HG03060 (cell line): ENCODE results near the gene TMEM171.

Experiments used
- ATAC-seq: cut with Tn5 transposase; IDR thresholded peaks from one replicate; pipeline ENCODE4 v1.9.1; 2021; ENCODE audit warnings: low read depth, moderate number of reproducible peaks; ENCODE audit not compliant: unreplicated experiment

Gene TMEM171, protein sequence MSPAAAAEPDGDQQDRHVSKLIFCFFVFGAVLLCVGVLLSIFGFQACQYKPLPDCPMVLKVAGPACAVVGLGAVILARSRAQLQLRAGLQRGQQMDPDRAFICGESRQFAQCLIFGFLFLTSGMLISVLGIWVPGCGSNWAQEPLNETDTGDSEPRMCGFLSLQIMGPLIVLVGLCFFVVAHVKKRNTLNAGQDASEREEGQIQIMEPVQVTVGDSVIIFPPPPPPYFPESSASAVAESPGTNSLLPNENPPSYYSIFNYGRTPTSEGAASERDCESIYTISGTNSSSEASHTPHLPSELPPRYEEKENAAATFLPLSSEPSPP

GRCh38 chr5:73120222-73121118 lies at the start of gene TMEM171:
TSS of gene TMEM171 (plus strand) at chr5:73120575. CDS start at chr5:73123374, 2,799 bp downstream.
- no peak for ATAC-seq

GRCh38 chr5:73081093-73081492 lies 39.3 kb upstream of the TMEM171 start:
- no peak for ATAC-seq

- ATAC-seq, result no peak
Measured at GRCh38 chr5:73088026-73088425, 32.3 kb upstream of the TMEM171 start.

- no peak for ATAC-seq
Measured at GRCh38 chr5:73093943-73094342, 26.4 kb upstream of the TMEM171 start.

GRCh38 chr5:73094415-73094814 lies 26.0 kb upstream of the TMEM171 start:
- no peak for ATAC-seq

DNA sequence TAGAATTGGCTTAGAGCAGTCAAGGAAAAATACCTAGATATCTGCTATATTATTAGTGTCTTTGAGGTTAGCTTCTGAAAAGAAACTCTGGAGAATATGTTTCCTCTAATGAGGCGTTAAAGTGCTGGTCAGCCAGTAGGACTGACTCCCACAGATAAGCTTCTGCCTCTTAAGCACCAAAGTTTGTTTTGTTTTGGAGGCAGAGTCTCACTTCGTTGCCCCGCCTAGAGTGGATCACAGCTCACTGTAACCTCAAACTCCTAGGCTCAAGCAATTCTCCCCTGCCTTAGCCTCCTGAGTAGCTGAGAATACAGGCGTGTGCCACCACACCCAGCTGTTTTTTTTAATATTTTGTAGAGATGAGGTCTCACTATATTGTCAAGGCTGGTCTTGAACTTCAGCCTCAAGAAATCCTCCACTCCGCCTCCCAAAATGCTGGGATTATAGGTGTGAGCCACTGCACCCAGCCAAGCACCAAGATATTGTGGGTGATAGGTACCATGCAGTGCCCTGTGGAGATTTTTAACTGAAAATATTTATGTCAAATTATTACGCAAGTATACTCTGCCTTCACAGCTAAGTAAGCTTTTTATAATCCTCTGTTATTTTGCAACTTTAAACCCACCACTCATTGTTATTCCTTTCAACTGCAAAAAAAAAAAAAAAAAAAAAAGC lies 24.7 kb upstream of the TMEM171 start:
- no peak for ATAC-seq

GRCh38 chr5:73096239-73096575 lies 24.2 kb upstream of the TMEM171 start:
- ATAC-seq, result no peak

DNA sequence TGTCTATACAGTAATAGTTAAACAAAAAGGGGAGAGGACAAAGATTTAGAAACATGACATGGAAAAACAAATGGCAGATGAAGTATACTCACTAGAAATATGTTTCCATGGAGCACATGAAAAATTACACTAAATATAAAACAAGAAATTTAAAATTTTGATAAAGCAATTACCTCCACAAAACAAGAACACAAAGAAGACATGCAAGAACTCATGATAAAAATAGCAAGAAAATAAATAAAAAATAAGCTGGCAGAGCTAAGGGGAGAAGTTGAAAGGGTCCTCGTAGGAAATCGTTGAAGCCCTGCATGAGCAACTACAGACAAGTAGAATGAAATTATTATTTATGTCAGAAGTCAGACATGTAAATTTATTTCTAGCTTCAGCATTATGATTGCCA lies 22.6 kb upstream of the TMEM171 start:
- no peak for ATAC-seq

DNA sequence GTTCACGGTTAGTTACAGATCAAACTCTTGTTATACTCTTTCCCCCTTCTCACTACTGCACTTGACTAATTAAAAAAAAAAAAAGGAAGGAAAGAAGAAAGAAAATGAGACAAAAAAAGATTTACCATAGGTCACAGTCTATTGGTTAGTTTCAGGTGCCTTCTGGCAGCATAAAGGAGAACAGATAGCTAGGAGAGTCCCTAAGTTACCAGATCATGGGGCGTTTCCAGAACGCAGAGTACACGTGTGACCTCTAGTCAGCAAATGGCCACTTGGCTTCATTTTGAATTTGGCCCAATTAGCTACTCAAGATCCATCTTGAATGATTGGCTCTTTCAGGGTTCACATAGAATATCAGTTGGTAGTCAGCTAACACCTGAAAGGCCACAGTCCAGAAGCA lies 20.3 kb upstream of the TMEM171 start:
- no peak for ATAC-seq

DNA sequence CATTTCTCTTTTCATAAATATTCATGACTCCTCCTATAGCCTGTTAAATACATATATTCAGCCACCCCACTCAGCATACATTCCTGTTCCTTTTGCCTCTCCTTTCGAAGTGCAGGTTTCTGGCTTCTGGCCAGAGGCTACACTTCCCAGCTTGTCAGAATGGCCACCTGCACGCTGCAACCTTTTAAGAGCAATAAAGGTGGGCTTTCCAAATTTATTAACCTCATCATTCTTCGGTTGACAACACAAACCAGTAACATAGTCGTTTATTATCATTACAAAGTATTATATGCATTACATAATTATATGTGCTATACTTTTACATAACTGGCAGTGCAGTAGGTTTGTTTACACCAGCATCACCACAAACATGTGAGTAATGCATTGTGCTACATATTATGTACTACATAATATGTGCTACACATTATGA lies 16.5 kb upstream of the TMEM171 start:
- ATAC-seq, result no peak

DNA sequence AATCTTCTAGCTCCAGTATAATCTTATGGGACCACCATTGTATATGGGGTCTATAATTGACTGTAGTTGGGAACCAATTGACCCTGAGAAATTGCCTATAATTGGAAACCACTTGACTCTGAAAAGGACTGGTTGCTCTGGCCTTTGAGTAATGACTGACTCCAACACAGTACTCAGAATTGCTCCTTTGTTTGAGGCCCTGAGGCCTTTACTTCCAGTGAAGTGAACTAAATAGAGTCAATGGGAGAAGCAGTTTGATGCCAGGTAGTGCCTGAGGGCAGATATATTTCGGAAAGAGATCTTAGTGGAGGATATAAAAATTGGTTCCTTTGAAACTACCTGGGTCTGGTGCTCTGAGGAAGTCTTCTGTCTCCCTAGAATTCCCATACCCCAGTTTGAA lies 16.0 kb upstream of the TMEM171 start:
- ATAC-seq, result no peak

DNA sequence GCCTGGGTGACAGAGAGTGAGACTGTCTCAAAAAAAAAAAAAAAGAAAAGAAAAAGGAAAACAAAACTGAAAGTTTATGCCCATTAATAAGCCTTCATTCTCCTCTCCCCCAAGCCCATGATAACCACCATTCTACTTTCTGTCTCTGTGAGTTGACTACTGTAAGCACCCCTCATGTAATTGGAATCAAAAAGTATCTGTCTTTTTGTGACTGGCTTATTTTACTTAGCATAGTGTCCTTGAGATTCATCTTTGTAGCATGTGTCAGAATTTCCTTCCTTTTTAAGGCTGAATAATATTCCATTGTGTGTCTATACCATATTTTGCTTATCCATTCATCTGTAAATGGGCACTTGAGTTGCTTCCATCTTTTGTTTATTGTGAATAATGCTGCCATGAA lies 14.0 kb upstream of the TMEM171 start:
- ATAC-seq, result no peak

- no peak for ATAC-seq
Measured at GRCh38 chr5:73110190-73110589, 10.2 kb upstream of the TMEM171 start.

- ATAC-seq, result no peak
Measured at GRCh38 chr5:73111536-73111935, 8.8 kb upstream of the TMEM171 start.

DNA sequence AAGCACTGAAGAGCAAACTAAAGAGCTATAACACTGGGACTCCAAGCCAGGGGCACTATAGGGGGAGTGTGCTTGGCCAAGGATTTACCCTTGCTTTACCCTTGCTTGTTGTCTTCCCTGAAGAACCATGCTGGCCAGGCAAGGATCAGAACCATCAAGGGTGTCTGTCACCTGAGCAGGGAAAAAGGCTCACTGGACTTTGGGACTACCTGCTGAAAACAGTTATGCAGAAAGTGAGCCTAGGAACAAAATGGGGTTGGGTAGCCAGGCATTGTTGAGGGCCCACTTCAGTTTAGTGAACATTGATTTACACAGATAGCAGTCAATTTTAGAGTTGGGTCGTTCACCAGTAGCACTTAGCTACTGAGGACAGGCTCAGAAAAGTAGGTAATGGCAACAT lies 8.0 kb upstream of the TMEM171 start:
- ATAC-seq, result no peak

- ATAC-seq, result no peak
Measured at GRCh38 chr5:73114044-73114688, 6.2 kb upstream of the TMEM171 start.

- ATAC-seq, result no peak
Measured at GRCh38 chr5:73115399-73116051, 4.8 kb upstream of the TMEM171 start.

GRCh38 chr5:73116506-73116905 lies 3.9 kb upstream of the TMEM171 start:
- no peak for ATAC-seq

GRCh38 chr5:73117088-73117740 lies 3.2 kb upstream of the TMEM171 start:
- ATAC-seq, result no peak
